IMR-90 (cell line): ENCODE data around the gene RASGRP2. TPM values are rescaled to one million over a fixed set of nuclear protein-coding genes. Genes with fewer than 3 reads are reported as not detected.

Experiments
- ATAC-seq: fragments of 200-7000 bp; cut with Tn5 transposase; 2 replicates; pipeline ENCODE4 v1.9.1; 2020; ENCODE audit warnings: low read depth, mild to moderate bottlenecking, moderate library complexity
- BruUV-seq: library from RNA; stranded (reverse); fragments of 400-500 nt; replicated peaks from 2 replicates; lab custom pipeline; 2021; lab: Mats Ljungman, UMichigan
- CTCF ChIA-PET: fragments of 300-600 bp; formaldehyde crosslinking; extraction: SDS; loops from one replicate; lab custom pipeline; 2021; ENCODE audit warnings: antibody characterized with exemption; lab: Yijun Ruan, JAX
- POLR2A ChIA-PET: fragments of 300-600 bp; sonication (Branson Sonifier 250); formaldehyde crosslinking; loops from one replicate; lab custom pipeline; 2022; ENCODE audit warnings: antibody characterized with exemption; ENCODE audit not compliant: unreplicated experiment; lab: Charles Lee
- DNase-seq: peaks from one replicate; pipeline ENCODE4 v3.0.0; 2013
- H2AFZ ChIP-seq: replicated peaks from 2 replicates; pipeline ENCODE3; 2013; ENCODE audit warnings: low read length, mild to moderate bottlenecking; ENCODE audit not compliant: poor library complexity
- H2AK5ac ChIP-seq: 2 replicates; pipeline ENCODE4 v1.6.1; 2013; ENCODE audit warnings: low read depth, low read length, inconsistent platforms
- H2AK9ac ChIP-seq: replicated peaks from 2 replicates; pipeline ENCODE3; 2013; ENCODE audit warnings: mild to moderate bottlenecking, low read depth, low read length, moderate library complexity; ENCODE audit not compliant: poor library complexity
- H2BK120ac ChIP-seq: 2 replicates; pipeline ENCODE4 v1.6.1; 2013; ENCODE audit warnings: low read depth, low read length, inconsistent platforms
- H2BK15ac ChIP-seq: 3 replicates; pipeline ENCODE4 v1.6.1; 2013; ENCODE audit warnings: low read depth, low read length, inconsistent platforms
- H2BK20ac ChIP-seq: 2 replicates; pipeline ENCODE4 v1.6.1; 2013; ENCODE audit warnings: low read depth, mild to moderate bottlenecking, inconsistent platforms, low read length, moderate library complexity
- H2BK5ac ChIP-seq: 2 replicates; pipeline ENCODE4 v1.6.1; 2013; ENCODE audit warnings: mild to moderate bottlenecking, low read depth, low read length, inconsistent platforms; ENCODE audit not compliant: poor library complexity, severe bottlenecking
- H3K14ac ChIP-seq: replicated peaks from 2 replicates; pipeline ENCODE4 v1.6.1; 2013; ENCODE audit warnings: low read depth, low read length, inconsistent platforms
- H3K18ac ChIP-seq: 2 replicates; pipeline ENCODE4 v1.6.1; 2013; ENCODE audit warnings: low read depth, low read length, control low read depth
- H3K23ac ChIP-seq: 2 replicates; pipeline ENCODE4 v1.6.1; 2013; ENCODE audit warnings: low read depth, low read length, inconsistent platforms
- H3K27ac ChIP-seq: 2 replicates; pipeline ENCODE4 v1.5.1; 2013; ENCODE audit warnings: mild to moderate bottlenecking, control low read depth, low read length; ENCODE audit not compliant: insufficient read depth
- H3K27me3 ChIP-seq: 2 replicates; pipeline ENCODE4 v1.6.1; 2013; ENCODE audit warnings: low read length; ENCODE audit not compliant: control insufficient read depth, insufficient read depth
- H3K36me3 ChIP-seq: 2 replicates; pipeline ENCODE4 v1.6.1; 2013; ENCODE audit warnings: low read length, mixed read lengths; ENCODE audit not compliant: control insufficient read depth, insufficient read depth
- H3K4ac ChIP-seq: 2 replicates; pipeline ENCODE4 v1.6.1; 2013; ENCODE audit warnings: low read depth, low read length, inconsistent platforms
- H3K4me1 ChIP-seq: 2 replicates; pipeline ENCODE4 v1.6.1; 2013; ENCODE audit warnings: low read length, mixed read lengths; ENCODE audit not compliant: control insufficient read depth, insufficient read depth
- H3K4me2 ChIP-seq: 2 replicates; pipeline ENCODE4 v1.6.1; 2013; ENCODE audit warnings: low read depth, mild to moderate bottlenecking, control low read depth, low read length, moderate library complexity
- H3K4me3 ChIP-seq: 2 replicates; pipeline ENCODE4 v1.5.1; 2013; ENCODE audit warnings: low read depth, mild to moderate bottlenecking, control low read depth, low read length, moderate library complexity; ENCODE audit not compliant: insufficient read depth
- H3K56ac ChIP-seq: 2 replicates; pipeline ENCODE4 v1.6.1; 2013; ENCODE audit warnings: low read length, inconsistent platforms; ENCODE audit not compliant: insufficient read depth; ENCODE audit errors: extremely low read depth
- H3K79me1 ChIP-seq, 2 experiments: 2 replicates each; pipeline ENCODE4 v1.6.1; 2013; ENCODE audit warnings: low read length in 2 of 2, inconsistent platforms in 1 of 2, low read depth in 1 of 2
- H3K9ac ChIP-seq: 2 replicates; pipeline ENCODE4 v1.6.1; 2013; ENCODE audit warnings: low read depth, low read length, control low read depth
- H3K9me1 ChIP-seq: 2 replicates; pipeline ENCODE4 v1.6.1; 2013; ENCODE audit warnings: low read length, inconsistent platforms; ENCODE audit not compliant: insufficient read depth
- H3K9me3 ChIP-seq: 2 replicates; pipeline ENCODE4 v1.6.1; 2013; ENCODE audit warnings: low read length; ENCODE audit not compliant: control insufficient read depth, insufficient read depth
- H4K20me1 ChIP-seq: 2 replicates; pipeline ENCODE4 v1.6.1; 2013; ENCODE audit warnings: low read length, inconsistent platforms; ENCODE audit not compliant: insufficient read depth
- H4K5ac ChIP-seq: 2 replicates; pipeline ENCODE4 v1.6.1; 2013; ENCODE audit warnings: mild to moderate bottlenecking, low read depth, low read length, control low read depth
- H4K8ac ChIP-seq, 2 experiments: 2 replicates each; pipeline ENCODE4 v1.6.1; 2013; ENCODE audit warnings: low read depth in 2 of 2, low read length in 2 of 2, control low read depth in 1 of 2, inconsistent platforms in 1 of 2
- H4K91ac ChIP-seq: 2 replicates; pipeline ENCODE4 v1.6.1; 2013; ENCODE audit warnings: low read depth, low read length, inconsistent platforms; ENCODE audit not compliant: insufficient read depth
- BHLHE40 ChIP-seq: fragments of 150-350 bp; IDR thresholded peaks from 2 replicates; pipeline ENCODE4 v1.6.1; 2016; ENCODE audit warnings: mild to moderate bottlenecking, low read depth, low read length
- CEBPB ChIP-seq: IDR thresholded peaks from 2 replicates; pipeline ENCODE4 v1.6.1; 2012; ENCODE audit warnings: low read depth, low read length, improper control_type of control experiment
- CHD1 ChIP-seq: IDR thresholded peaks from 2 replicates; pipeline ENCODE4 v1.6.1; 2012; ENCODE audit warnings: low read depth, low read length, improper control_type of control experiment
- CTCF ChIP-seq: conservative IDR thresholded peaks from 2 replicates; pipeline ENCODE4 v1.5.1; 2012; ENCODE audit warnings: mild to moderate bottlenecking, low read depth, low read length, improper control_type of control experiment
- ELK1 ChIP-seq: fragments of 150-350 bp; IDR thresholded peaks from 2 replicates; pipeline ENCODE4 v1.6.1; 2016; ENCODE audit warnings: low read depth, mild to moderate bottlenecking, low read length, moderate library complexity, borderline replicate concordance
- FOS ChIP-seq: fragments of 150-350 bp; IDR thresholded peaks from 2 replicates; pipeline ENCODE4 v1.6.1; 2016; ENCODE audit warnings: low read depth, low read length
- MAFK ChIP-seq: IDR thresholded peaks from 2 replicates; pipeline ENCODE4 v1.6.1; 2012; ENCODE audit warnings: low read depth, low read length, improper control_type of control experiment
- MAZ ChIP-seq: IDR thresholded peaks from 2 replicates; pipeline ENCODE4 v1.6.1; 2012; ENCODE audit warnings: low read depth, mild to moderate bottlenecking, low read length, improper control_type of control experiment, moderate library complexity, borderline replicate concordance
- MXI1 ChIP-seq: IDR thresholded peaks from 2 replicates; pipeline ENCODE4 v1.6.1; 2012; ENCODE audit warnings: low read depth, mild to moderate bottlenecking, low read length, moderate library complexity, borderline replicate concordance
- NFE2L2 ChIP-seq: fragments of 150-350 bp; IDR thresholded peaks from 2 replicates; pipeline ENCODE4 v1.6.1; 2016; ENCODE audit warnings: low read depth, mild to moderate bottlenecking, low read length
- POLR2A ChIP-seq: IDR thresholded peaks from 2 replicates; pipeline ENCODE4 v1.6.1; 2012; ENCODE audit warnings: mild to moderate bottlenecking, low read depth, low read length
- RAD21 ChIP-seq: IDR thresholded peaks from 2 replicates; pipeline ENCODE4 v1.6.1; 2012; ENCODE audit warnings: low read length, improper control_type of control experiment
- RCOR1 ChIP-seq: IDR thresholded peaks from 2 replicates; pipeline ENCODE4 v1.6.1; 2012; ENCODE audit warnings: mild to moderate bottlenecking, low read length, improper control_type of control experiment; ENCODE audit not compliant: insufficient replicate concordance
- RFX5 ChIP-seq: IDR thresholded peaks from 2 replicates; pipeline ENCODE4 v1.8.0; 2012; ENCODE audit warnings: low read depth, mild to moderate bottlenecking, low read length, moderate library complexity
- SMC3 ChIP-seq: fragments of 150-350 bp; IDR thresholded peaks from 2 replicates; pipeline ENCODE4 v1.6.1; 2016; ENCODE audit warnings: low read depth, mild to moderate bottlenecking, antibody characterized with exemption, low read length, moderate library complexity
- USF2 ChIP-seq: fragments of 150-350 bp; IDR thresholded peaks from 2 replicates; pipeline ENCODE4 v1.6.1; 2017; ENCODE audit warnings: mild to moderate bottlenecking, antibody characterized with exemption, low read length, low read depth
- WGBS, 2 experiments: methylation state at CpG; one replicate each; pipeline versions ENCODE4 v1.1.5 to v1.1.7; 2013; ENCODE audit warnings: missing lambda C conversion rate in 2 of 2; ENCODE audit not compliant: insufficient read length in 1 of 2; ENCODE audit errors: extremely low coverage in 2 of 2; 5-methylcytosine and 5-hydroxymethylcytosine counted together
- dilution Hi-C: fragments of 300-500 bp; cut with HindIII; formaldehyde crosslinking; loops from one replicate; pipeline ENCODE4 v1.14.3; 2018; ENCODE audit warnings: low sequenced_read_pairs; ENCODE audit not compliant: unreplicated experiment
- in situ Hi-C: fragments of 300-500 bp; cut with MboI; formaldehyde crosslinking; loops from 3 replicates; pipeline ENCODE4 v1.14.3; 2019; ENCODE audit warnings: low sequenced_read_pairs, inconsistent platforms, mixed read lengths
- intact Hi-C: fragments of 100-400 bp; cut with micrococcal nuclease; formaldehyde crosslinking; loops from 2 replicates; pipeline ENCODE4 v1.10.0; 2022
- polyA plus RNA-seq, 3 experiments: library from polyadenylated mRNA; depleted of rRNA; stranded (reverse); fragments of >200 nt; gene quantifications; 2 replicates each; pipeline ENCODE4 v1.2.3, GENCODE V29; 2012; ENCODE audit warnings: low replicate concordance in 1 of 3
- total RNA-seq: library from RNA; depleted of rRNA; stranded (reverse); fragments of >200 nt; gene quantifications from 2 replicates; pipeline ENCODE4 v1.2.3, GENCODE V29; 2012

Gene RASGRP2
- total and polyA plus RNA-seq, 2 of the 4 experiments (the other 2 are of a cell fraction), result 1.2 TPM; not detected in 1

- intact Hi-C loops (no loop called here), dilution Hi-C loops (no loop called here), in situ Hi-C loops (no loop called here)
- H3K9me1 ChIP-seq, result no peaks in the 10 kb centered on the region
- no peak overlapping the region for H4K5ac ChIP-seq
- H2BK5ac ChIP-seq, result no peak overlapping the region
- H3K27ac ChIP-seq, result no peak overlapping the region
- no peak overlapping the region for H2AK5ac ChIP-seq
- no peak for DNase-seq
- H2BK20ac ChIP-seq, result no peak overlapping the region
- no peak overlapping the region for H4K8ac ChIP-seq
- no peak overlapping the region for H2AFZ ChIP-seq
- H4K20me1 ChIP-seq, result no peaks in the 10 kb centered on the region; the same call in 1 of the 2 replicates
- WGBS, 2 experiments, result 40% methylated on average over 1 of the region's 12 CpGs; no CpG with 5 or more reads in 1 of the 2 experiments
- no peak overlapping the region for H4K91ac ChIP-seq
- ATAC-seq, result no peak
- H3K79me1 ChIP-seq, result no peaks in the 10 kb centered on the region
- H3K18ac ChIP-seq, result no peak overlapping the region
- POLR2A ChIA-PET, result no interaction called here
- H3K4me1 ChIP-seq, result peaks cover 6% of the 10 kb centered on the region
- H3K9ac ChIP-seq, result no peak overlapping the region
- CTCF ChIA-PET, result no interaction called here
- H2BK15ac ChIP-seq, result no peak overlapping the region
- peaks cover 86% of the 10 kb centered on the region for H3K27me3 ChIP-seq
- no peak overlapping the region for H2AK9ac ChIP-seq
- H3K4me2 ChIP-seq, result no peak overlapping the region
- H2BK120ac ChIP-seq, result no peak overlapping the region
- TF ChIP-seq FOS (no peak), POLR2A (no peak), CEBPB (no peak), CHD1 (no peak), RFX5 (no peak), RCOR1 (no peak), MXI1 (no peak), NFE2L2 (no peak), RAD21 (no peak), SMC3 (no peak), ELK1 (no peak), MAZ (no peak), USF2 (no peak), BHLHE40 (no peak), MAFK (no peak), CTCF (no peak)
- H3K56ac ChIP-seq, result no peak overlapping the region
- no peak overlapping the region for H3K14ac ChIP-seq
- H3K9me3 ChIP-seq, result no peaks in the 10 kb centered on the region
- no TSS peak for BruUV-seq
- no peaks in the 10 kb centered on the region for H3K36me3 ChIP-seq
- H3K23ac ChIP-seq, result no peak overlapping the region
- H3K4ac ChIP-seq, result no peak overlapping the region
- H3K4me3 ChIP-seq, result no peak overlapping the region
Measured at GRCh38 chr11:64739871-64740270, 4.1 kb downstream of the RASGRP2 start.
